Measurements from ENCODE around the gene OXSR1.

OXSR1 gene

GRCh38 chr3:38154625-38155255 lies 10.6 kb upstream of the OXSR1 start:
- Histone ChIP-seq H3K36me3 (ENCODE audit: insufficient read depth, low read length) (no peaks in the 10 kb centered on the region), H2AFZ (ENCODE audit: low read depth, low read length) (no peak overlapping the region), H3K27me3 (ENCODE audit: insufficient read depth, low read length, poor library complexity) (no peaks in the 10 kb centered on the region), H3K4me3 (ENCODE audit: low read depth in 1 of 2, low read length in 2 of 2) (no peak overlapping the region), H3K9ac (ENCODE audit: low read depth, low read length) (no peak overlapping the region), H3K4me1 (ENCODE audit: insufficient read depth, low read length) (no peaks in the 10 kb centered on the region), H3K79me2 (ENCODE audit: insufficient read depth, low read length) (no peaks in the 10 kb centered on the region), H3K27ac (ENCODE audit: low read length) (no peak overlapping the region), H3K4me2 (ENCODE audit: insufficient read depth, low read length) (no peak overlapping the region), H3K9me3 (ENCODE audit: insufficient read depth, low read length, severe bottlenecking) (no peaks in the 10 kb centered on the region), H4K20me1 (ENCODE audit: insufficient read depth, low read length) (no peaks in the 10 kb centered on the region)
- ATAC-seq (ENCODE audit: insufficient read depth, low read depth) (no peak), DNase-seq (no peak)
- TF ChIP-seq EZH2 (IDR thresholded peaks at IDR 0.05; ENCODE audit: borderline replicate concordance, low read depth, low read length, severe bottlenecking) (no peak), CTCF (IDR thresholded peaks at IDR 0.05; ENCODE audit: borderline replicate concordance, extremely low read depth, low read length, poor library complexity, severe bottlenecking) (no peak)

DNA sequence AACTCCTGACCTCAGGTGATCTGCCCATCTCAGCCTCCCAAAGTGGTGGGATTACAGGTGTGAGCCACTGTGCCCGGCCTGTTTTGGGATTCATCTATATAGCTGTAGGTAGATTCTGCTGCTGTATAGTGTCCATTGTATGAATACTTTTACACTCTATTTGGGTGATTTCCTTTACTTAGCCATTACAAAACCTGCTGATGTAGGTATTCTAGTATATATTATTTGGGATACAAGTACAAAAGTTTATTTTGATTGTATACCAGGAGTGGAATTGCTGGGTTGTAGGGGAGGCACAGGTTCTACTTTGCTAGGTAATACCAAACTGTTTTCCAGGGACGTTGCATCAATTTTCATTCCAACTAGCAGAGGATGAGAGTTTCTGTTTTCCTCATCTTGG lies 9.5 kb upstream of the OXSR1 start:
- no peak for ATAC-seq (ENCODE audit: insufficient read depth, low read depth)
- TF ChIP-seq EZH2 (IDR thresholded peaks at IDR 0.05; ENCODE audit: borderline replicate concordance, low read depth, low read length, severe bottlenecking) (no peak), CTCF (IDR thresholded peaks at IDR 0.05; ENCODE audit: borderline replicate concordance, extremely low read depth, low read length, poor library complexity, severe bottlenecking) (no peak)
- no peaks in the 10 kb centered on the region for H3K4me1 ChIP-seq (ENCODE audit: insufficient read depth, low read length)

DNA sequence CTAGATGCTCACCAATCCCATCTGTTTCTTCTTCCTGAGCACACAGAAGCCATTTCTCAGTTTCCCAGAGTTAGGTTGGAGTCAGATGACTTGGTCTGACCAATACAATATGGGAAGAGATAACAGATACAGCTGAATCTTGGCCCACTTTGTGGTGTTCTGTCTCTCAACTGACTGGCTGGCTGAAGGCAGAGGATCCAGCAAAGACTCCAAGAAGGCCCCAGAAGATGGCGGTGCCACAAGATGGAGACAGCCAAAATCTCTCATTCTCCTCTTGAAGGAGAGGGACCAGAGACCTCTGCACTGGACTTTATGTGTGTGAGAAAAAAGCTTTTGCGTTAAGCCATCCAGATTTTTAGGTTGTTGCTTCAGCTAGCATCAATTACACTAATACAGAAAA lies 8.2 kb upstream of the OXSR1 start:
- no peak for TF ChIP-seq EZH2 (IDR thresholded peaks at IDR 0.05; ENCODE audit: borderline replicate concordance, low read depth, low read length, severe bottlenecking)
- TF ChIP-seq CTCF (IDR thresholded peaks at IDR 0.05; ENCODE audit: borderline replicate concordance, extremely low read depth, low read length, poor library complexity, severe bottlenecking), result no peak
- Histone ChIP-seq H3K4me1 (ENCODE audit: insufficient read depth, low read length) (no peaks in the 10 kb centered on the region), H3K27ac (ENCODE audit: low read length) (no peak overlapping the region), H3K4me3 (ENCODE audit: low read depth in 1 of 2, low read length in 2 of 2) (no peak overlapping the region), H3K9ac (ENCODE audit: low read depth, low read length) (no peak overlapping the region), H3K4me2 (ENCODE audit: insufficient read depth, low read length) (no peak overlapping the region), H3K27me3 (ENCODE audit: insufficient read depth, low read length, poor library complexity) (no peaks in the 10 kb centered on the region), H4K20me1 (ENCODE audit: insufficient read depth, low read length) (no peaks in the 10 kb centered on the region), H3K9me3 (ENCODE audit: insufficient read depth, low read length, severe bottlenecking) (no peaks in the 10 kb centered on the region), H2AFZ (ENCODE audit: low read depth, low read length) (no peak overlapping the region), H3K79me2 (ENCODE audit: insufficient read depth, low read length) (no peaks in the 10 kb centered on the region), H3K36me3 (ENCODE audit: insufficient read depth, low read length) (no peaks in the 10 kb centered on the region)
- ATAC-seq (ENCODE audit: insufficient read depth, low read depth) (no peak), DNase-seq (no peak)

More for the DNA sequence above, 9.5 kb upstream of the OXSR1 start:
- H3K27ac ChIP-seq (ENCODE audit: low read length), result no peak overlapping the region
- H3K36me3 ChIP-seq (ENCODE audit: insufficient read depth, low read length), result no peaks in the 10 kb centered on the region
- H3K4me3 ChIP-seq (ENCODE audit: low read depth in 1 of 2, low read length in 2 of 2), result no peak overlapping the region
- H2AFZ ChIP-seq (ENCODE audit: low read depth, low read length), result no peak overlapping the region
- no peak for DNase-seq
- no peak overlapping the region for H3K9ac ChIP-seq (ENCODE audit: low read depth, low read length)
- H3K4me2 ChIP-seq (ENCODE audit: insufficient read depth, low read length), result no peak overlapping the region
- H3K9me3 ChIP-seq (ENCODE audit: insufficient read depth, low read length, severe bottlenecking), result no peaks in the 10 kb centered on the region
- H3K79me2 ChIP-seq (ENCODE audit: insufficient read depth, low read length), result no peaks in the 10 kb centered on the region
- no peaks in the 10 kb centered on the region for H4K20me1 ChIP-seq (ENCODE audit: insufficient read depth, low read length)
- H3K27me3 ChIP-seq (ENCODE audit: insufficient read depth, low read length, poor library complexity), result no peaks in the 10 kb centered on the region
